ENCODE data around the gene SF3B6.

SF3B6 gene

DNA sequence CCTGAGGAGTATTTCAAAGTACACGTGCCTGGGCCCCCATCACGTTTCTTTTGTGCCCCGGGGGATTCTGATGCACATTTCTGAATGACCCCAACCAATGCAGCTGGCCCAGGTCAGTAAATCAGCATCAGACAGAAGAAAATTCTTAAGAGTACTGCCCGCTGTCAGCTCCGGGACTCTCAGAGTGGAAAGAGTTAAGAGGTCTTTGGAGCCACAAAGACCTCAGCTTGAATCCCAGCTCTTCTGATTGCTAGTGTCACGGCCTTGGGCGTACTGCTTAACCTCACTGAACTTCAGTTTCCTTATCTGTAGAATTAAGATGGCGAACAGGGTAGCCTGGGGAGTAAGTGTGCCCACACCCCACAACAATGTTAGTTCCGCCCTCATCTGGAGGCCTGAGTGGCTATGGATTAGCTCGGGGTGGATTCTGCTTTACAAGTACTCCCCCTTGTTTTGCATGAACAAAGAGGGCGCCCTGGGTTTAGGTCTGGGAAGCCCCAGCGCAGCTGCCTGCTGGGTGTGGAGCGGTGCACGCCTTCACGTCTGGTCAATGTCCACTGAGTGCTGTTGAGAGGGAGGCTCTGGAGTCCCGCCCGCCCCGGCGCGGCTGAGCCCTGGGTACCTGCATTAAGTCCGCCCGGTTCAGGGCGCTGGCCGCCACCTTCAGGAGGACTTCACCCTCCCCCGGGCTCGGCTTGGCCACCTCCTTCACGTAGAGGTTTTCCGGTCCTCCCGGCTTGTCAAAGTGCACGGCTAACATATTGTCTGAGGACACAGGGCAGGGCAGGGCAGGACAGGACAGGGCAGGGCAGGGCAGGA, 7.7 kb upstream of the SF3B6 start:
- in situ Hi-C loops (cut with MboI; ENCODE audit: low sequenced_read_pairs), result loop anchor here (10.0 kb wide), 1 partner anchor 159 kb away; the partner anchor contains the start of gene ATAD2B
- peak; percentile 92 to 94 for DNase-seq (ENCODE audit: low spot score in 2 of 2)
- Histone ChIP-seq H3K36me3 (replicated peaks) (peaks cover 19% of the 10 kb centered on the region), H3K9me3 (no peaks in the 10 kb centered on the region), H3K27me3 (ENCODE audit: low read depth) (no peaks in the 10 kb centered on the region), H3K4me3 (peak overlapping the region; percentile 47), H3K4me1 (peaks cover 8% of the 10 kb centered on the region)

- no peak for DNase-seq (ENCODE audit: low spot score in 2 of 2)
- in situ Hi-C loops (cut with MboI; ENCODE audit: low sequenced_read_pairs), result loop anchor here (10.0 kb wide), 1 partner anchor 158 kb away; the partner anchor contains the start of gene ATAD2B
- H3K9me3 ChIP-seq, result no peaks in the 10 kb centered on the region
- peaks cover 8% of the 10 kb centered on the region for H3K4me1 ChIP-seq
- H3K4me3 ChIP-seq, result peak overlapping the region; percentile 47
- H3K36me3 ChIP-seq (replicated peaks), result peaks cover 19% of the 10 kb centered on the region
- H3K27me3 ChIP-seq (ENCODE audit: low read depth), result no peaks in the 10 kb centered on the region
These were observed 6.9 kb upstream of the SF3B6 start for GRCh38 chr2:24082787-24083566.

- Histone ChIP-seq H3K9me3 (no peaks in the 10 kb centered on the region), H3K27me3 (ENCODE audit: low read depth) (no peaks in the 10 kb centered on the region), H3K4me3 (no peak overlapping the region), H3K4me1 (peaks cover 8% of the 10 kb centered on the region), H3K36me3 (replicated peaks) (peaks cover 19% of the 10 kb centered on the region)
- DNase-seq (ENCODE audit: low spot score in 2 of 2), result no peak
- in situ Hi-C loops (cut with MboI; ENCODE audit: low sequenced_read_pairs), result loop anchor here (10.0 kb wide), 1 partner anchor 156 kb away; the partner anchor contains the start of gene ATAD2B
These were observed 4.6 kb upstream of the SF3B6 start for GRCh38 chr2:24080701-24081100.

DNA sequence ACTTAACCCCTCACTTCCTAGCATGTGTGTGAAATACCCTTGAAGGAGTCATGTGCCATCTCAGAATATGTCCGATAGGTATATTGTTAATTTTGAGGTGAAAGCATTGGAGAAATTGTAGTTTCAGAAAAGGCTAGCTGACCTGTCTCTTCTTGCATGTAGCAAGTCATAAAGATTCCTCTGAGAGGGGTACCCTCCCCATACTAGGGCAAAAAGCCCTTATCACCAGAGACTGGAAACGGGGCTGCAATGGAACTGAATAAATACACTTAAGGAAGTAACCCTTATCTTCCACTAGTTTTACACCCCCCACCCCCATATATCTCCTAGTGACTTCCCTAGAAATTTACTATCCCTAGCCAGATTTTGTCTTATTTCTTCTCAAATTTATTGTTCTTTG, 1.8 kb upstream of the SF3B6 start:
- Histone ChIP-seq H3K4me1 (peaks cover 3% of the 10 kb centered on the region; the same call in 1 of the 2 replicates), H3K27me3 (ENCODE audit: low read depth) (no peaks in the 10 kb centered on the region), H3K4me3 (no peak overlapping the region; the same call in 1 of the 2 replicates), H3K36me3 (replicated peaks) (peaks cover 31% of the 10 kb centered on the region), H3K9me3 (no peaks in the 10 kb centered on the region)
- DNase-seq (ENCODE audit: low spot score in 2 of 2), result no peak
- in situ Hi-C loops (cut with MboI; ENCODE audit: low sequenced_read_pairs), result no loop called here

GRCh38 chr2:24077535-24077877, 1.4 kb upstream of the SF3B6 start:
- in situ Hi-C loops (cut with MboI; ENCODE audit: low sequenced_read_pairs), result no loop called here
- Histone ChIP-seq H3K9me3 (no peaks in the 10 kb centered on the region), H3K4me1 (peaks cover 3% of the 10 kb centered on the region; the same call in 1 of the 2 replicates), H3K36me3 (replicated peaks) (peaks cover 31% of the 10 kb centered on the region), H3K4me3 (peak overlapping the region; percentile 89), H3K27me3 (ENCODE audit: low read depth) (no peaks in the 10 kb centered on the region)
- DNase-seq (ENCODE audit: low spot score in 2 of 2), result no peak

DNA sequence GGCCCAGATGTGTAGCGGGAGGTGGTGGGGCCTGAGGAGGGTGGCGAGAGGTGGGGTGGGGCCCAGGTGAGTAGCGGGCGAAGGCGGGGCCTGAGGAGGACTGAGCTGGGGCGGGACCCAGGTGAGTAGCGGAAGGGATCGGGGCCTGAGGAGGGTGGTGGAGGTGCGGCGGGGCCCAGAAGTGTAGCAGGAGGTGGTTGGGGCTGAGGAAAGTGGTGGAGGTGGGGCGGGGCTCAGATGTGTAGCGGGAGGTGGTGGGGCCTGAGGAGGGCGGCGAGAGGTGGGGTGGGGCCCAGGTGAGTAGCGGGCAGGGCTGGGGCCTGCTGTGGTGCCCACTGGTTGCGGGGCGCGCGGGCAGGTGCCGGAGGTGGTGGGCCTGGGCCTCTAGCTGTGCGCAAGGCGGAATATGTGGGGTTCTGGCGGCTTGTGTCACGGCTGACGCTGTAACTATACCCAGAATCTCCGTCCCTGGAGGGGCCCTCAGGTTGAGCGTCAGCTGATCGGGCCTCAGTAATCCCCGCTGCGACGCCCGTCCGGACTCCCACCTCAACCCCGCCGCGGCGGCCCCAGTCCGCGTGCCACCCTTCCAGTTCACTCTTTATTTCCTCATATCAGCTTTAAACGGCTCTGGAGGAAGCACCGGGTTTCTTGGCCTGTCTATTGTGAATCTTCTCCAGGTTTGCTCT, 866 bp upstream of the SF3B6 start:
- Histone ChIP-seq H3K9me3 (no peaks in the 10 kb centered on the region), H3K36me3 (replicated peaks) (peaks cover 29% of the 10 kb centered on the region)
- in situ Hi-C loops (cut with MboI; ENCODE audit: low sequenced_read_pairs), result no loop called here

GRCh38 chr2:24075259-24075658, 867 bp downstream of the SF3B6 start:
- DNase-seq (ENCODE audit: low spot score in 2 of 2), result no peak
- H3K4me3 ChIP-seq, result peak overlapping the region; percentile 89
- H3K9me3 ChIP-seq, result no peaks in the 10 kb centered on the region
- H3K4me1 ChIP-seq, result peaks cover 3% of the 10 kb centered on the region; the same call in 1 of the 2 replicates
- H3K27me3 ChIP-seq (ENCODE audit: low read depth), result no peaks in the 10 kb centered on the region
- H3K36me3 ChIP-seq (replicated peaks), result peaks cover 23% of the 10 kb centered on the region
- in situ Hi-C loops (cut with MboI; ENCODE audit: low sequenced_read_pairs), result no loop called here

More for the DNA sequence above, 866 bp upstream of the SF3B6 start:
- H3K4me1 ChIP-seq, result peaks cover 3% of the 10 kb centered on the region; the same call in 1 of the 2 replicates
- H3K4me3 ChIP-seq, result peak overlapping the region; percentile 89
- H3K27me3 ChIP-seq (ENCODE audit: low read depth), result no peaks in the 10 kb centered on the region
- peak in 1 of 2 experiments; percentile 39 for DNase-seq (ENCODE audit: low spot score in 2 of 2)

GRCh38 chr2:24073816-24074215, 2.3 kb downstream of the SF3B6 start:
- in situ Hi-C loops (cut with MboI; ENCODE audit: low sequenced_read_pairs), result no loop called here
- H3K36me3 ChIP-seq (replicated peaks), result peaks cover 35% of the 10 kb centered on the region

DNA sequence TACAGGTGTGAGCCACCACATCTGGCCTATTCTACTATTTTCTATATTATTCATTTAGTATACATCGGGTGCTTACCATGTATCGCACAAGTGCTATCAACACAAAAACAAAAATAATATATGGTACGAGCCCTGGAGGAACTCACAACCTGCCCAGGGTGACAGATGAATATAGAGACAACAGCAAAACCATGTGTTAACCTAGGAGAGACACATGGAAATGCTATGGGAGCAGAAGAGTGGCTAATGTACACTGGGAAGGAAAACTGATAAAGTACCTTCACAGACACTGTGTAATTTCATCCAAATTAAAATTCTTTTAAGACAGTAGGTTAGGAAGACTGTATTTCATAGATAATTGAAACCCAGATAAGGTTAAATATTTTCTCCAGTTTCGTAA, 3.9 kb downstream of the SF3B6 start:
- no peaks in the 10 kb centered on the region for H3K27me3 ChIP-seq (ENCODE audit: low read depth)
- H3K9me3 ChIP-seq, result no peaks in the 10 kb centered on the region
- H3K36me3 ChIP-seq (replicated peaks), result peaks cover 47% of the 10 kb centered on the region
- no peak for DNase-seq (ENCODE audit: low spot score in 2 of 2)
- in situ Hi-C loops (cut with MboI; ENCODE audit: low sequenced_read_pairs), result no loop called here
- no peak overlapping the region for H3K4me3 ChIP-seq
- peaks cover 3% of the 10 kb centered on the region; the same call in 1 of the 2 replicates for H3K4me1 ChIP-seq

More at GRCh38 chr2:24073816-24074215, 2.3 kb downstream of the SF3B6 start:
- DNase-seq (ENCODE audit: low spot score in 2 of 2), result no peak
- Histone ChIP-seq H3K4me3 (no peak overlapping the region), H3K9me3 (no peaks in the 10 kb centered on the region), H3K27me3 (ENCODE audit: low read depth) (no peaks in the 10 kb centered on the region), H3K4me1 (peaks cover 3% of the 10 kb centered on the region; the same call in 1 of the 2 replicates)

DNA sequence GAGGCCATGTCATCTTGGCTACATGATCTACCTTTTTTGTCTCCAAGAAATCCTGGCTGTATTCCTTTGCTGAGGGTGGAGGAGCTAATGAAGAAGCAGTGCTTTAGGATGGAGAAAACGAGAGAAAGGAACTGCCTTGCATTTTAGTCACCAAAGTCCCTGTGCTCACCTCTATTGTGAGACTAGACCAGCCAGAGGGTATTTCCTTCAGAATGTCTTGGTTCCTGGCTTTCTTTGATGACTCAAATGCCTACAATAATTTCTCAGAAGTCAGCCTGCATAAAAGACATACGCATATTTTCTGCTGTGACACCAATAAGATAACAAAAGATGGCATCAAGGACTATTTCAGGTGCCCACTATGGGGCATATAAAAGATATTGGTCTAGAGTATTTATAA, 10.8 kb downstream of the SF3B6 start:
- no peak overlapping the region for H3K4me3 ChIP-seq
- no peak for DNase-seq (ENCODE audit: low spot score in 2 of 2)
- H3K9me3 ChIP-seq, result no peaks in the 10 kb centered on the region
- H3K4me1 ChIP-seq, result no peaks in the 10 kb centered on the region
- no peaks in the 10 kb centered on the region for H3K27me3 ChIP-seq (ENCODE audit: low read depth)
- in situ Hi-C loops (cut with MboI; ENCODE audit: low sequenced_read_pairs), result loop anchor here (10.0 kb wide), 1 partner anchor 241 kb away; no protein-coding TSS in a partner anchor
- peaks cover 36% of the 10 kb centered on the region for H3K36me3 ChIP-seq (replicated peaks)

DNA sequence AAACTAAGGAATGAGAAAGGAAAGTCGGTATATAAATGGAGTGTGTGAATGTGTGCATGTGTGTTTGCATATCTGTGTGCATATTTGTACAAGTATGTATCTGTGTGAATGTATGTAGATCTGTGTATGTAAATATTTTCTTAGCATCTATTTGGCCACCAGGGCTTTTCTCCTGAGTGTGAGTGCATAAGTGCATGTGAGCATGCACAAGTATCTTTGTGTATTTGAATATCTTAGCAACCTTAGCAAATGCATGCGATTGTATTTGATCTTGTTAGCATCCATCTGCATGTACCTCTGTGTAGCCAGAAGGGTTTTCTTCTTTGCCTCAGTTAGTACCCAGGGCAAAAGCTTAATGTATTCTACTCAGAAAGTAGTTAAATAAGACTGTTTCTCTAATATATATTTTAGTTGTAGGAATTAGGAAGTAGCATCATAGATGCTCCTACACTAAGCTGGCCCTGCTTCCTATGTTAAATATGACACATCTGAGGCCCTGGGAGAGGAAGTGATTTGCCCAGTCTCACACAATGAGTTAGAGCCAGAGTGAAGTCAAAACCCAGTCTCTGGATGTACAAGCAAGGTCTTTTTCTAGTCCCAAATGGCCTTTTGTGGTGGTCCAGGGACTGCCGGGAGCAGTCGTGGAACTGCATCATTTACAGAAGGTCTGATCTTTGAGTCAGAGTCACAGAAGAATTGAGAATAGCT, 17.4 kb downstream of the SF3B6 start:
- in situ Hi-C loops (cut with MboI; ENCODE audit: low sequenced_read_pairs), result no loop called here
- Histone ChIP-seq H3K9me3 (no peaks in the 10 kb centered on the region), H3K4me3 (no peak overlapping the region), H3K27me3 (ENCODE audit: low read depth) (no peaks in the 10 kb centered on the region), H3K4me1 (no peaks in the 10 kb centered on the region), H3K36me3 (replicated peaks) (peaks cover 1% of the 10 kb centered on the region; the same call in 1 of the 2 replicates)
- no peak for DNase-seq (ENCODE audit: low spot score in 2 of 2)

GRCh38 chr2:24055750-24056149, 20.4 kb downstream of the SF3B6 start:
- no peaks in the 10 kb centered on the region; the same call in 1 of the 2 replicates for H3K36me3 ChIP-seq (replicated peaks)
- H3K9me3 ChIP-seq, result no peaks in the 10 kb centered on the region
- no peak for DNase-seq (ENCODE audit: low spot score in 2 of 2)
- no peaks in the 10 kb centered on the region for H3K27me3 ChIP-seq (ENCODE audit: low read depth)
- no peak overlapping the region for H3K4me3 ChIP-seq
- H3K4me1 ChIP-seq, result no peaks in the 10 kb centered on the region; the same call in 1 of the 2 replicates
- in situ Hi-C loops (cut with MboI; ENCODE audit: low sequenced_read_pairs), result no loop called here

All from HAP-1 (cell line).